A549 (cell line): ENCODE measurements around the gene SNX10. TPM values are rescaled to one million over a fixed set of nuclear protein-coding genes. Genes with fewer than 3 reads are reported as not detected.

Experiments used
- ATAC-seq, 2 experiments: fragments of 200-7000 bp in 1 of 2; fragments of >200 bp in 1 of 2; cut with Nextera tagmentation in 1 of 2; cut with Tn5 transposase in 1 of 2; 3 replicates each; pipeline versions ENCODE4 v1.8.0 to v1.9.1; 2018 to 2020; ENCODE audit warnings: mild to moderate bottlenecking in 1 of 2, moderate library complexity in 1 of 2
- CTCF ChIA-PET: fragments of 300-600 bp; sonication (Branson Sonifier 250); formaldehyde crosslinking; extraction: SDS; loops from one replicate; lab custom pipeline; 2021; ENCODE audit warnings: antibody characterized with exemption, inconsistent platforms; lab: Yijun Ruan, JAX
- POLR2A ChIA-PET: fragments of 350-600 bp; formaldehyde crosslinking; extraction: SDS; loops from one replicate; lab custom pipeline; 2021; ENCODE audit warnings: antibody characterized with exemption, inconsistent platforms; lab: Yijun Ruan, JAX
- DNase-seq, 2 experiments: peaks; one replicate each; pipeline versions ENCODE4 v3.0.0 to v3.0.0-alpha.2; 2011 to 2016; ENCODE audit warnings: low read depth in 1 of 2, low spot score in 1 of 2
- FAIRE-seq: peaks from 2 replicates; lab custom pipeline; 2011; peaks lifted over from hg19 to GRCh38; lab: Jason Lieb, UNC
- H3K27ac ChIP-seq, 2 experiments: fragments of >200 bp; sonication (Bioruptor Twin); formaldehyde crosslinking; 3 replicates each; pipeline ENCODE4 v1.5.1; 2016 to 2017
- H3K4me1 ChIP-seq: fragments of >200 bp; sonication (Bioruptor Twin); formaldehyde crosslinking; 3 replicates; pipeline ENCODE4 v1.6.1; 2016
- H3K4me2 ChIP-seq: fragments of >200 bp; sonication (Bioruptor Twin); formaldehyde crosslinking; 3 replicates; pipeline ENCODE4 v1.6.1; 2016
- H3K4me3 ChIP-seq: fragments of >200 bp; sonication (Bioruptor Twin); formaldehyde crosslinking; 3 replicates; pipeline ENCODE4 v1.5.1; 2016
- H3K9me3 ChIP-seq: fragments of >200 bp; sonication (Bioruptor Twin); formaldehyde crosslinking; 3 replicates; pipeline ENCODE4 v1.6.1; 2016
- BHLHE40 ChIP-seq: IDR thresholded peaks from 2 replicates; pipeline ENCODE4 v1.6.1; 2012; ENCODE audit warnings: low read depth, low read length, inconsistent platforms
- CBX2 ChIP-seq: fragments of 200-600 bp; sonication (generic); IDR thresholded peaks from 2 replicates; pipeline ENCODE4 v1.6.1; 2016; ENCODE audit warnings: low read depth, mild to moderate bottlenecking, borderline replicate concordance
- CBX8 ChIP-seq: fragments of 200-600 bp; sonication (generic); IDR thresholded peaks from 2 replicates; pipeline ENCODE4 v1.6.1; 2016
- CEBPB ChIP-seq, 2 experiments: fragments of >200 bp in 1 of 2; sonication (Bioruptor Twin) in 1 of 2; formaldehyde crosslinking in 1 of 2; IDR thresholded peaks; 2 replicates each; pipeline ENCODE4 v1.6.1; 2012 to 2016
- FOSB ChIP-seq: fragments of 250-450 bp; sonication (Bioruptor Pico); IDR thresholded peaks from 2 replicates; pipeline ENCODE4 v1.5.0; 2020; ENCODE audit warnings: mild to moderate bottlenecking, moderate library complexity
- FOSL2 ChIP-seq, 2 experiments: fragments of 450-650 bp in 1 of 2; fragments of >200 bp in 1 of 2; sonication (Bioruptor Twin) in 1 of 2; formaldehyde crosslinking; IDR thresholded peaks; 2 replicates each; pipeline versions ENCODE4 v1.5.0 to v1.6.1; 2016 to 2020; ENCODE audit warnings: mild to moderate bottlenecking in 1 of 2, moderate library complexity in 1 of 2
- FOXS1 ChIP-seq: fragments of 250-450 bp; sonication (Bioruptor Pico); IDR thresholded peaks from 2 replicates; pipeline ENCODE4 v1.5.0; 2020; ENCODE audit warnings: mild to moderate bottlenecking, moderate library complexity
- HOXA7 ChIP-seq: fragments of 250-450 bp; sonication (Bioruptor Pico); IDR thresholded peaks from 2 replicates; pipeline ENCODE4 v1.5.0; 2020; ENCODE audit warnings: mild to moderate bottlenecking, moderate library complexity
- HOXB5 ChIP-seq: fragments of 250-450 bp; sonication (Bioruptor Pico); IDR thresholded peaks from 2 replicates; pipeline ENCODE4 v1.5.0; 2020; ENCODE audit warnings: mild to moderate bottlenecking, moderate library complexity
- JUN ChIP-seq, 2 experiments: fragments of >200 bp; sonication (Bioruptor Twin); formaldehyde crosslinking; IDR thresholded peaks; 2 replicates in 1 of 2; 3 replicates in 1 of 2; pipeline ENCODE4 v1.6.1; 2016 to 2017
- KDM5A ChIP-seq: fragments of 200-600 bp; sonication (generic); IDR thresholded peaks from 2 replicates; pipeline ENCODE4 v1.6.1; 2016; ENCODE audit warnings: antibody characterized with exemption, mild to moderate bottlenecking
- MAFK ChIP-seq: fragments of 450-650 bp; IDR thresholded peaks from 2 replicates; pipeline ENCODE4 v1.6.1; 2014; ENCODE audit not compliant: partially characterized antibody
- MAZ ChIP-seq: fragments of 150-350 bp; IDR thresholded peaks from 2 replicates; pipeline ENCODE4 v1.6.1; 2014; ENCODE audit warnings: antibody characterized with exemption, low read depth, low read length, borderline replicate concordance
- NFE2L2 ChIP-seq: fragments of 150-350 bp; conservative IDR thresholded peaks from 2 replicates; pipeline ENCODE4 v1.6.1; 2014; ENCODE audit warnings: low read length
- NR3C1 ChIP-seq: fragments of >200 bp; sonication (Bioruptor Twin); formaldehyde crosslinking; IDR thresholded peaks from 3 replicates; pipeline ENCODE4 v1.6.1; 2017
- PHF8 ChIP-seq: fragments of 200-600 bp; sonication (generic); IDR thresholded peaks from 2 replicates; pipeline ENCODE4 v1.6.1; 2016; ENCODE audit warnings: low read depth, mild to moderate bottlenecking, antibody characterized with exemption, moderate library complexity, borderline replicate concordance
- POLR2A ChIP-seq: IDR thresholded peaks from 2 replicates; pipeline ENCODE4 v1.6.1; 2012; ENCODE audit warnings: mild to moderate bottlenecking, low read length
- RARB ChIP-seq: fragments of 250-450 bp; sonication (Bioruptor Pico); IDR thresholded peaks from 2 replicates; pipeline ENCODE4 v1.8.0; 2021; ENCODE audit warnings: mild to moderate bottlenecking, moderate library complexity
- SMC3 ChIP-seq: fragments of >200 bp; sonication (Bioruptor Twin); formaldehyde crosslinking; IDR thresholded peaks from 3 replicates; pipeline ENCODE4 v1.6.1; 2018; ENCODE audit warnings: inconsistent platforms
- SREBF2 ChIP-seq: fragments of 450-650 bp; IDR thresholded peaks from 2 replicates; pipeline ENCODE4 v1.6.1; 2014; ENCODE audit warnings: mild to moderate bottlenecking, moderate library complexity
- TP53 ChIP-seq: fragments of 250-450 bp; sonication (Bioruptor Pico); IDR thresholded peaks from 2 replicates; pipeline ENCODE4 v1.5.0; 2021; ENCODE audit warnings: mild to moderate bottlenecking, moderate library complexity
- ZFP36 ChIP-seq: fragments of 450-650 bp; IDR thresholded peaks from 2 replicates; pipeline ENCODE4 v1.6.1; 2014; ENCODE audit warnings: borderline replicate concordance; ENCODE audit not compliant: partially characterized antibody
- WGBS: methylation state at CpG from one replicate; pipeline ENCODE4 v1.1.6; 2017; ENCODE audit errors: missing lambda C conversion rate; 5-methylcytosine and 5-hydroxymethylcytosine counted together
- polyA plus RNA-seq, 4 experiments: library from polyadenylated mRNA; depleted of rRNA in 3 of 4; stranded (reverse); fragments of >200 nt; fragmentation: RNase III in 1 of 4; extraction: RNeasy Plus Mini Kit Qiagen cat#74134 plus additional on column Dnase treatment in 1 of 4; gene quantifications; 2 replicates in 3 of 4; 3 replicates in 1 of 4; pipeline ENCODE4 v1.2.3, GENCODE V29; 2011 to 2017
- TF ChIP-seq, protein P1 (sequence below): fragments of 250-450 bp; sonication (Bioruptor Pico); IDR thresholded peaks from 2 replicates; pipeline ENCODE4 v1.5.0; 2020; ENCODE audit warnings: low read depth, mild to moderate bottlenecking, moderate library complexity
- TF ChIP-seq, protein P2 (sequence below): fragments of >200 bp; sonication (Bioruptor Twin); formaldehyde crosslinking; IDR thresholded peaks from 3 replicates; pipeline ENCODE4 v1.5.1; 2016
- TF ChIP-seq, protein P3 (sequence below): fragments of 200-600 bp; sonication (generic); IDR thresholded peaks from 2 replicates; pipeline ENCODE4 v1.6.1; 2016; ENCODE audit warnings: antibody characterized with exemption, mild to moderate bottlenecking, moderate library complexity
- TF ChIP-seq, protein P4 (sequence below): IDR thresholded peaks from 2 replicates; pipeline ENCODE4 v1.6.1; 2012

Gene SNX10
- polyA plus RNA-seq, 2 of the 4 experiments (the other 2 are of a cell fraction), result 4.5 to 12.6 TPM

DNA sequence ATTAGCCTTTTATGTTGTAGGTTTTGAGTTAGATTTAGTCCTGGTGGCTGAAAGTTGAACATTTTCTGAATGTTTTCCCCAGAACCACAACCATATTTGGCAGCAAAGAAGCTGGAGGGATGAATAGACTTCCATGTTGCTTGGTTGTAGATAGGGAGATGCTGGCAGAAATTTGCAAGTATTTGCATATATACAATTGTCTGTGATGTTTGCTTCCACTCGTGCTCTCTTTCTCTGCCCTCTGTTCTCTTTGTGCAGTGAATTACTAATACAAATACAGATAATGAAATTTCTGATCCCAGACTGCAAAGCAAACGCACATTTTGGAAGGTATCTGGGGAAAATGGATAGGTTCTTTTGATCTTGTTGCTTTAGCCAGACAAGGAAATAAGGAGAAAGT, 96.1 kb downstream of the SNX10 start:
- TF ChIP-seq PHF8, result no peak
- no peak for TF ChIP-seq CBX8
- no peak for TF ChIP-seq SMC3
- TF ChIP-seq CBX2, result no peak
- TF ChIP-seq HOXA7 (CRISPR knock-in tag), result no peak
- no peak for TF ChIP-seq POLR2A
- TF ChIP-seq JUN (IDR thresholded peaks at IDR 0.05), result no peak
- TF ChIP-seq KDM5A, result no peak
- TF ChIP-seq, protein P1, sequence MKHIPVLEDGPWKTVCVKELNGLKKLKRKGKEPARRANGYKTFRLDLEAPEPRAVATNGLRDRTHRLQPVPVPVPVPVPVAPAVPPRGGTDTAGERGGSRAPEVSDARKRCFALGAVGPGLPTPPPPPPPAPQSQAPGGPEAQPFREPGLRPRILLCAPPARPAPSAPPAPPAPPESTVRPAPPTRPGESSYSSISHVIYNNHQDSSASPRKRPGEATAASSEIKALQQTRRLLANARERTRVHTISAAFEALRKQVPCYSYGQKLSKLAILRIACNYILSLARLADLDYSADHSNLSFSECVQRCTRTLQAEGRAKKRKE (CRISPR knock-in tag), result no peak
- TF ChIP-seq FOSL2 (IDR thresholded peaks at IDR 0.05), result no peak
- TF ChIP-seq FOSL2 (CRISPR knock-in tag; IDR thresholded peaks at IDR 0.05), result no peak
- TF ChIP-seq MAFK, result no peak
- TF ChIP-seq RARB (CRISPR knock-in tag), result no peak
- no peak for TF ChIP-seq BHLHE40
- no peak for TF ChIP-seq FOXS1
- no peak for TF ChIP-seq SREBF2
- H3K27ac ChIP-seq, result no peak overlapping the region
- DNase-seq, result no peak
- FAIRE-seq, result no peak
- CTCF ChIA-PET, result no interaction called here
- H3K9me3 ChIP-seq, result no peaks in the 10 kb centered on the region
- POLR2A ChIA-PET, result no interaction called here
- WGBS, result 19% methylated on average over 2 of the region's 2 CpGs
- ATAC-seq, result no peak
- H3K4me3 ChIP-seq, result no peak overlapping the region
- no peak overlapping the region for H3K4me2 ChIP-seq
- H3K4me1 ChIP-seq, result no peaks in the 10 kb centered on the region

DNA sequence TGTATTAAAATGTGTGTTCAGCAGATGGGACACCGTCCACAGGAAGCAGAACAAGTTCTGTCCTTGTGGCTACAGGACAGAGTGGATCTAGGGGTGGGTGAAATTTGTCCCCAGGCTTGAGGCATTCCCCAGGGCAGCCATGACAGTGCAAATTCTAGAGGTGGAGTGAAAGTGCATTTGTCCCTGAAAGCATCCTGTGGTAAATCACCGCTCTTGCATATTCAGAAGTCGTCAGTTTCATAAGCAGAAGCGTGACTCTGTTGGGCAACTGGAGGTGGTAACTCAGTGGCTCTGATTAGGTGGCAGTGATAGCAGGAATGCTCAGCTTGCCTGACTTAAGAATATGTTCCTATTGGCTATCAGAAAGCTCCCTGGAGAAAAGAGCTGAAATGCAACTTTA, 96.6 kb downstream of the SNX10 start:
- TF ChIP-seq NFE2L2 (0 out of 2 replicates have a peak, but pooled peaks have one; percentile 28), CEBPB (IDR thresholded peaks at IDR 0.05) (no peak), MAFK (peak; percentile 58)
- FAIRE-seq (no peak), ATAC-seq (no peak), DNase-seq (no peak)
- H3K9me3 ChIP-seq, result no peaks in the 10 kb centered on the region
- no peak overlapping the region for H3K4me3 ChIP-seq
- 44% methylated on average over 4 of the region's 4 CpGs for WGBS
- CTCF ChIA-PET, result interaction anchor here (1.0 to 1.7 kb wide), 3 partner anchors 11 to 19 kb away, joined by 3 to 6 read pairs (median 5); no protein-coding TSS in a partner anchor
- no peaks in the 10 kb centered on the region for H3K4me1 ChIP-seq
- no peak overlapping the region for H3K4me2 ChIP-seq
- no peak overlapping the region for H3K27ac ChIP-seq
- POLR2A ChIA-PET, result no interaction called here

DNA sequence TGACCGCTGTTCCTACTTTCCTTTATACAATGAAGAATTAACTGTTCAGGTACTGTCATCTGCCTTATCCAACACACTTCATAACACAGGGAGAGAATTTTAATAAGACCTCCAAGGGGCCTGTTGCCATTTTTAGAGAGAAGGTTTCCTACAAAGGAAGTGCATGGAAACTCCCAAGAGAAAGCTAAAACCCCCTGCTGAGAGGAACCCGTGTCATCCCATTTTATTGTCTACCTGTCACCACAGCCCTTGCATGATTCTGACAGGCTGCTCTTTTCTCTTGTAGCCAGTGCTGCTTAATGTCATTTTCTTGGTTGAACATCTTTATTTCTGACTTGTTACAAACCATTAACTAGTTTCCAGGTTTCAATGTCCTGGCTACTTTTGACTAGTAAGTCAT, 98.4 kb downstream of the SNX10 start:
- H3K9me3 ChIP-seq, result no peaks in the 10 kb centered on the region
- no peak for DNase-seq
- no peak overlapping the region for H3K4me2 ChIP-seq
- ATAC-seq, result no peak
- no peak overlapping the region for H3K27ac ChIP-seq
- POLR2A ChIA-PET, result no interaction called here
- FAIRE-seq, result no peak
- no peaks in the 10 kb centered on the region for H3K4me1 ChIP-seq
- 56% methylated on average over 2 of the region's 2 CpGs for WGBS
- H3K4me3 ChIP-seq, result no peak overlapping the region
- TF ChIP-seq HOXB5 (CRISPR knock-in tag) (no peak), ZFP36 (no peak), KDM5A (no peak), TP53 (no peak), SREBF2 (no peak), CBX8 (no peak), FOSB (CRISPR knock-in tag) (no peak), MAZ (no peak), NR3C1 (no peak)
- TF ChIP-seq, protein P2, sequence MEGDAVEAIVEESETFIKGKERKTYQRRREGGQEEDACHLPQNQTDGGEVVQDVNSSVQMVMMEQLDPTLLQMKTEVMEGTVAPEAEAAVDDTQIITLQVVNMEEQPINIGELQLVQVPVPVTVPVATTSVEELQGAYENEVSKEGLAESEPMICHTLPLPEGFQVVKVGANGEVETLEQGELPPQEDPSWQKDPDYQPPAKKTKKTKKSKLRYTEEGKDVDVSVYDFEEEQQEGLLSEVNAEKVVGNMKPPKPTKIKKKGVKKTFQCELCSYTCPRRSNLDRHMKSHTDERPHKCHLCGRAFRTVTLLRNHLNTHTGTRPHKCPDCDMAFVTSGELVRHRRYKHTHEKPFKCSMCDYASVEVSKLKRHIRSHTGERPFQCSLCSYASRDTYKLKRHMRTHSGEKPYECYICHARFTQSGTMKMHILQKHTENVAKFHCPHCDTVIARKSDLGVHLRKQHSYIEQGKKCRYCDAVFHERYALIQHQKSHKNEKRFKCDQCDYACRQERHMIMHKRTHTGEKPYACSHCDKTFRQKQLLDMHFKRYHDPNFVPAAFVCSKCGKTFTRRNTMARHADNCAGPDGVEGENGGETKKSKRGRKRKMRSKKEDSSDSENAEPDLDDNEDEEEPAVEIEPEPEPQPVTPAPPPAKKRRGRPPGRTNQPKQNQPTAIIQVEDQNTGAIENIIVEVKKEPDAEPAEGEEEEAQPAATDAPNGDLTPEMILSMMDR, result no peak
- TF ChIP-seq, protein P3, sequence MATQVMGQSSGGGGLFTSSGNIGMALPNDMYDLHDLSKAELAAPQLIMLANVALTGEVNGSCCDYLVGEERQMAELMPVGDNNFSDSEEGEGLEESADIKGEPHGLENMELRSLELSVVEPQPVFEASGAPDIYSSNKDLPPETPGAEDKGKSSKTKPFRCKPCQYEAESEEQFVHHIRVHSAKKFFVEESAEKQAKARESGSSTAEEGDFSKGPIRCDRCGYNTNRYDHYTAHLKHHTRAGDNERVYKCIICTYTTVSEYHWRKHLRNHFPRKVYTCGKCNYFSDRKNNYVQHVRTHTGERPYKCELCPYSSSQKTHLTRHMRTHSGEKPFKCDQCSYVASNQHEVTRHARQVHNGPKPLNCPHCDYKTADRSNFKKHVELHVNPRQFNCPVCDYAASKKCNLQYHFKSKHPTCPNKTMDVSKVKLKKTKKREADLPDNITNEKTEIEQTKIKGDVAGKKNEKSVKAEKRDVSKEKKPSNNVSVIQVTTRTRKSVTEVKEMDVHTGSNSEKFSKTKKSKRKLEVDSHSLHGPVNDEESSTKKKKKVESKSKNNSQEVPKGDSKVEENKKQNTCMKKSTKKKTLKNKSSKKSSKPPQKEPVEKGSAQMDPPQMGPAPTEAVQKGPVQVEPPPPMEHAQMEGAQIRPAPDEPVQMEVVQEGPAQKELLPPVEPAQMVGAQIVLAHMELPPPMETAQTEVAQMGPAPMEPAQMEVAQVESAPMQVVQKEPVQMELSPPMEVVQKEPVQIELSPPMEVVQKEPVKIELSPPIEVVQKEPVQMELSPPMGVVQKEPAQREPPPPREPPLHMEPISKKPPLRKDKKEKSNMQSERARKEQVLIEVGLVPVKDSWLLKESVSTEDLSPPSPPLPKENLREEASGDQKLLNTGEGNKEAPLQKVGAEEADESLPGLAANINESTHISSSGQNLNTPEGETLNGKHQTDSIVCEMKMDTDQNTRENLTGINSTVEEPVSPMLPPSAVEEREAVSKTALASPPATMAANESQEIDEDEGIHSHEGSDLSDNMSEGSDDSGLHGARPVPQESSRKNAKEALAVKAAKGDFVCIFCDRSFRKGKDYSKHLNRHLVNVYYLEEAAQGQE, result no peak
- TF ChIP-seq, protein P1 (CRISPR knock-in tag), result no peak
- TF ChIP-seq, protein P4, sequence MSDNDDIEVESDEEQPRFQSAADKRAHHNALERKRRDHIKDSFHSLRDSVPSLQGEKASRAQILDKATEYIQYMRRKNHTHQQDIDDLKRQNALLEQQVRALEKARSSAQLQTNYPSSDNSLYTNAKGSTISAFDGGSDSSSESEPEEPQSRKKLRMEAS, result no peak
- CTCF ChIA-PET, result interaction anchor here (1.1 to 1.6 kb wide), 3 partner anchors 12 to 20 kb away, joined by 3 to 5 read pairs (median 3); no protein-coding TSS in a partner anchor
